ENCODE data around the gene POC5.
A peak's percentile ranks its signal among the peaks of the same experiment; 100 is the strongest.

POC5 gene

GRCh38 chr5:75651575-75652238 lies 65.5 kb downstream of the POC5 start:
- H3K27ac ChIP-seq (ENCODE audit: low read length), result no peak overlapping the region
- H3K4me3 ChIP-seq (ENCODE audit: low read depth in 1 of 2, low read length in 2 of 2), result no peak overlapping the region
- H3K27me3 ChIP-seq (ENCODE audit: insufficient read depth, low read length, poor library complexity), result peaks cover 2% of the 10 kb centered on the region
- no peaks in the 10 kb centered on the region for H3K79me2 ChIP-seq (ENCODE audit: insufficient read depth, low read length)
- no peak overlapping the region for H3K9ac ChIP-seq (ENCODE audit: low read depth, low read length)
- no peaks in the 10 kb centered on the region for H3K9me3 ChIP-seq (ENCODE audit: insufficient read depth, low read length, severe bottlenecking)
- H4K20me1 ChIP-seq (ENCODE audit: insufficient read depth, low read length), result no peaks in the 10 kb centered on the region
- H3K36me3 ChIP-seq (ENCODE audit: insufficient read depth, low read length), result no peaks in the 10 kb centered on the region
- H2AFZ ChIP-seq (ENCODE audit: low read depth, low read length), result 0 out of 2 replicates have a peak overlapping the region, but pooled peaks have one; percentile 27
- no peak for DNase-seq
- H3K4me2 ChIP-seq (ENCODE audit: insufficient read depth, low read length), result no peak overlapping the region
- TF ChIP-seq CTCF (IDR thresholded peaks at IDR 0.05; ENCODE audit: borderline replicate concordance, extremely low read depth, low read length, poor library complexity, severe bottlenecking) (no peak), EZH2 (IDR thresholded peaks at IDR 0.05; ENCODE audit: borderline replicate concordance, low read depth, low read length, severe bottlenecking) (no peak)
- H3K4me1 ChIP-seq (ENCODE audit: insufficient read depth, low read length), result no peaks in the 10 kb centered on the region
- ATAC-seq (ENCODE audit: insufficient read depth, low read depth), result no peak

GRCh38 chr5:75648712-75649111 lies 68.5 kb downstream of the POC5 start:
- Histone ChIP-seq H3K9ac (ENCODE audit: low read depth, low read length) (no peak overlapping the region), H3K36me3 (ENCODE audit: insufficient read depth, low read length) (no peaks in the 10 kb centered on the region), H4K20me1 (ENCODE audit: insufficient read depth, low read length) (no peaks in the 10 kb centered on the region), H3K4me3 (ENCODE audit: low read depth in 1 of 2, low read length in 2 of 2) (no peak overlapping the region), H3K79me2 (ENCODE audit: insufficient read depth, low read length) (no peaks in the 10 kb centered on the region), H3K27ac (ENCODE audit: low read length) (no peak overlapping the region), H3K4me2 (ENCODE audit: insufficient read depth, low read length) (no peak overlapping the region), H3K4me1 (ENCODE audit: insufficient read depth, low read length) (no peaks in the 10 kb centered on the region), H3K9me3 (ENCODE audit: insufficient read depth, low read length, severe bottlenecking) (no peaks in the 10 kb centered on the region), H3K27me3 (ENCODE audit: insufficient read depth, low read length, poor library complexity) (no peaks in the 10 kb centered on the region), H2AFZ (ENCODE audit: low read depth, low read length) (no peak overlapping the region)
- ATAC-seq (ENCODE audit: insufficient read depth, low read depth) (no peak), DNase-seq (no peak)
- TF ChIP-seq EZH2 (IDR thresholded peaks at IDR 0.05; ENCODE audit: borderline replicate concordance, low read depth, low read length, severe bottlenecking), result no peak
- TF ChIP-seq CTCF (IDR thresholded peaks at IDR 0.05; ENCODE audit: borderline replicate concordance, extremely low read depth, low read length, poor library complexity, severe bottlenecking), result no peak

- Histone ChIP-seq H3K79me2 (ENCODE audit: insufficient read depth, low read length) (no peaks in the 10 kb centered on the region), H3K36me3 (ENCODE audit: insufficient read depth, low read length) (no peaks in the 10 kb centered on the region), H3K9me3 (ENCODE audit: insufficient read depth, low read length, severe bottlenecking) (no peaks in the 10 kb centered on the region), H3K4me1 (ENCODE audit: insufficient read depth, low read length) (no peaks in the 10 kb centered on the region), H3K9ac (ENCODE audit: low read depth, low read length) (no peak overlapping the region), H4K20me1 (ENCODE audit: insufficient read depth, low read length) (no peaks in the 10 kb centered on the region), H3K27ac (ENCODE audit: low read length) (no peak overlapping the region), H3K27me3 (ENCODE audit: insufficient read depth, low read length, poor library complexity) (no peaks in the 10 kb centered on the region), H3K4me2 (ENCODE audit: insufficient read depth, low read length) (no peak overlapping the region), H3K4me3 (ENCODE audit: low read depth in 1 of 2, low read length in 2 of 2) (no peak overlapping the region), H2AFZ (ENCODE audit: low read depth, low read length) (no peak overlapping the region)
- no peak for ATAC-seq (ENCODE audit: insufficient read depth, low read depth)
- no peak for TF ChIP-seq CTCF (IDR thresholded peaks at IDR 0.05; ENCODE audit: borderline replicate concordance, extremely low read depth, low read length, poor library complexity, severe bottlenecking)
- no peak for DNase-seq
Observed at GRCh38 chr5:75640826-75641225, 76.4 kb downstream of the POC5 start.

All from DND-41 (cell line).